NOMO-1 treated with DMSO at 0.1 percent for 48 hours (cell line): ENCODE measurements around the gene IGSF11.
"Not testable (repeated sequence)": the region's sequence is repeated elsewhere in the genome, so short reads cannot be mapped to it uniquely, and the experiment has no call there.

Experiments used
- DNase-seq: peaks from one replicate; lab custom pipeline; 2025; ENCODE audit not compliant: unreplicated experiment; lab: John Stamatoyannopoulos, UW

IGSF11 gene

GRCh38 chr3:118990823-118991560, 43.7 kb downstream of the IGSF11 start:
- no peak for DNase-seq

- DNase-seq, result no peak
Observed at GRCh38 chr3:118988198-118989130, 46.2 kb downstream of the IGSF11 start.

- no peak for DNase-seq
Observed at GRCh38 chr3:118987477-118987876, 47.2 kb downstream of the IGSF11 start.

GRCh38 chr3:118986734-118987133, 47.9 kb downstream of the IGSF11 start:
- no peak for DNase-seq

GRCh38 chr3:118984699-118985098, 49.9 kb downstream of the IGSF11 start:
- no peak for DNase-seq

- DNase-seq, result no peak
Observed at GRCh38 chr3:118981494-118982134, 53.0 kb downstream of the IGSF11 start.

GRCh38 chr3:118980832-118981231, 53.8 kb downstream of the IGSF11 start:
- DNase-seq, result no peak

GRCh38 chr3:118978393-118978758, 56.3 kb downstream of the IGSF11 start:
- DNase-seq, result no peak

- no peak for DNase-seq
Observed at GRCh38 chr3:118977671-118978392, 56.8 kb downstream of the IGSF11 start.

- no peak for DNase-seq
Observed at GRCh38 chr3:118977118-118977517, 57.5 kb downstream of the IGSF11 start.

GRCh38 chr3:118975476-118975875, 59.2 kb downstream of the IGSF11 start:
- DNase-seq, result not testable (repeated sequence)

- no peak for DNase-seq
Observed at GRCh38 chr3:118974356-118975097, 60.1 kb downstream of the IGSF11 start.

- DNase-seq, result no peak
Observed at GRCh38 chr3:118973050-118973449, 61.6 kb downstream of the IGSF11 start.

- no peak for DNase-seq
Observed at GRCh38 chr3:118970819-118971218, 63.8 kb downstream of the IGSF11 start.

GRCh38 chr3:118968640-118969039, 66.0 kb downstream of the IGSF11 start:
- no peak for DNase-seq

- no peak for DNase-seq
Observed at GRCh38 chr3:118968111-118968510, 66.5 kb downstream of the IGSF11 start.

- DNase-seq, result no peak
Observed at GRCh38 chr3:118966700-118967099, 67.9 kb downstream of the IGSF11 start.

GRCh38 chr3:118963711-118964110, 70.9 kb downstream of the IGSF11 start:
- DNase-seq, result no peak

GRCh38 chr3:118960876-118961450, 73.7 kb downstream of the IGSF11 start:
- no peak for DNase-seq
